Measurements from ENCODE around the gene PVALEF.
A peak's percentile ranks its signal among the peaks of the same experiment; 100 is the strongest.

Gene PVALEF

DNA sequence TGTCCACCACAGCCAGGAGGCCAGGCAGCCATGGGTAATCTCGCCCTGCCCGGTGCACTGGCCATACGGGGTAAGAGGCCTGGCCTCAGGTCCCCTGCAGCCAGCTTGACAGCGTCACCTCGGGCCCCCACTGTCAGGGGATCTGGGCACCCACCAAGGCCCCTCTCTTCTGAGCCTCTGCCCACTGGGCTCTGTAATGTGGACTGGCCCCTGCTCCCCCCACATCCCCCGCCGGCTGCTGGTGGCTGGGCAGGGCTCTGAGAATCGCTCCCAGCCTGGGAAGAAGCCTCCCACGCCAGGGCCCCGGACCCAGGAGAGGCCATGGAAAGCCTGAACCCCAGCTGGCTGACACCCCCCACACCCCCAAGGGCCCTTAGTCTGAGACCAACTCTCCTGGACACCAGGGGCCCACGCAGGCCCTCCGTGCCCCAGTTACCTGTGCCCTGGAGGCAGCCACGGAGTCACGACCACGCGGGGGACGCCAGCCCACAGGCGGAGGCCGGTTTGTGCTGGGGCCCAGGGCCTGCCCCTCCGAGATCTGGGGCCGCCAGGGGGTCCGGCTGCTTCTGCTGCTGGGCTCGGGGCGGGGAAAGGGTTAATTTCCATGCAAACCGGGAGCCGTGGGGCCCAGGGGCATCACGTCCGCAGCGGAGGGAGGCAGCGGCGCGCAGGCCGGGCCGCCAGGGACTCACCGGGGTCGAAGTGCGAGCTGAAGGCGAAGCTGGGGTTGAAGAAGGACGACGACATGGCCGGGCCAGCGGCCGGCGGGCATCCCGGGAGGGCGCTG lies at the start of gene PVALEF:
Gene PVALEF, plus strand, starts transcription at position 262 of the 787 bp plus-strand sequence. CDS start 15,720 bp downstream, outside the sequence.
- DNase-seq (ENCODE audit: low read depth), result no peak

DNA sequence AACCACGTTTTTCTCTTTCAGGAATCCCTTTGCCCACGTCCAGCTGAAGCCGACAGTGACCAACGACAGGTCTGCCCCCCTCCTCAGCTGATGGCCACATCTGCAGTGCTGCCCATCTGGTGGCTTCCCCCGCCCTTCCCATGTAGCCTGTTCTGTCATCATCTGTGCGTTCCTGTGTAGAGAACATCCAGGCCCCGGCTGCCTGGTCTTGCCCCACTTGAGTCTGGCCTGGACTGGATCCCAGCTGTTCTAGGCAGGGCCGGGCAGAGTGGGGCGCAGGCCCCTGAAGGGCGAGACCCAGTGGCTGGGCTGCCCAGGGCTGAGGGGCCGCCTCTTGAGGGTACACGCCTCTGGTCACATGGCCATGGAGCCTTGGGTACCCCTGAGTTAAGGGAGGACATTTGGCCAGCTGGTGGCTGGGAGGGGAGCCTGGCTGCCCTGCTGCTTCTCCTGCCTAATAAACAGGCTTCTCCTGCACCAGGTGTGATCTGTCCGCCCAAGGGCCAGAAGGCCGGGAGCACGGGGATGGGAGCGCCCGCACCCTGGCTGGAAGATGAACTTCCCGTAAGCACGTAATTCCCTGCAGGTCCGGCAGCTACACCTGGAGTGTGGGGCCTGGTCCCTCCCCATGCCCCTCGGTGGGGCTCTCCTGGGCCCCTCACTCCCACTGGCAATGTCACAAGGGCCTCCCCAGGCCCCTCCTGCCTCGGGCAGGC lies 49.4 kb upstream of the PVALEF start:
- DNase-seq (ENCODE audit: low read depth), result no peak

DNA sequence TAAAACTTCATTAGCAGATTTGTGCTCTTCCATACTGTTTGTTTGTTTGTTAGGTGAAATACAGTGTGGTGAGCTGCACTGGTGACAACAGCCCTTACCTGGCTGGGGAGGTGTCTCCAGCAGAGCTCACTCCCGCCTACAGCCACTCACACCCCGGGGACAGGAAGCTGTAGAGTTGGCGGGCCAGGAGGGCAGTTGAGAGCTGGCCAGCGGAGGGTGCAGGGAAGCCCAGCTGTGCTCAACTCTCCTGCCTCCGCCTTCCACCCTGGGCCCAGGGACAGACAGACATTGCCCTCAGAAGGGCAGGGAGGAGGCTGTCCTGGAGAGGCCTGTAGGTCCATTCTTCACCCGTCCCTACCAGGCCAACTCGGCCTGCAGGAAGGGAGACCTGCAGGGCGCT lies 48.6 kb upstream of the PVALEF start:
- no peak for DNase-seq (ENCODE audit: low read depth)

- no peak for DNase-seq (ENCODE audit: low read depth)
Observed at GRCh38 chr17:81117672-81118198, 47.6 kb upstream of the PVALEF start.

GRCh38 chr17:81118308-81119221 lies 46.7 kb upstream of the PVALEF start:
- DNase-seq (ENCODE audit: low read depth), result no peak

DNA sequence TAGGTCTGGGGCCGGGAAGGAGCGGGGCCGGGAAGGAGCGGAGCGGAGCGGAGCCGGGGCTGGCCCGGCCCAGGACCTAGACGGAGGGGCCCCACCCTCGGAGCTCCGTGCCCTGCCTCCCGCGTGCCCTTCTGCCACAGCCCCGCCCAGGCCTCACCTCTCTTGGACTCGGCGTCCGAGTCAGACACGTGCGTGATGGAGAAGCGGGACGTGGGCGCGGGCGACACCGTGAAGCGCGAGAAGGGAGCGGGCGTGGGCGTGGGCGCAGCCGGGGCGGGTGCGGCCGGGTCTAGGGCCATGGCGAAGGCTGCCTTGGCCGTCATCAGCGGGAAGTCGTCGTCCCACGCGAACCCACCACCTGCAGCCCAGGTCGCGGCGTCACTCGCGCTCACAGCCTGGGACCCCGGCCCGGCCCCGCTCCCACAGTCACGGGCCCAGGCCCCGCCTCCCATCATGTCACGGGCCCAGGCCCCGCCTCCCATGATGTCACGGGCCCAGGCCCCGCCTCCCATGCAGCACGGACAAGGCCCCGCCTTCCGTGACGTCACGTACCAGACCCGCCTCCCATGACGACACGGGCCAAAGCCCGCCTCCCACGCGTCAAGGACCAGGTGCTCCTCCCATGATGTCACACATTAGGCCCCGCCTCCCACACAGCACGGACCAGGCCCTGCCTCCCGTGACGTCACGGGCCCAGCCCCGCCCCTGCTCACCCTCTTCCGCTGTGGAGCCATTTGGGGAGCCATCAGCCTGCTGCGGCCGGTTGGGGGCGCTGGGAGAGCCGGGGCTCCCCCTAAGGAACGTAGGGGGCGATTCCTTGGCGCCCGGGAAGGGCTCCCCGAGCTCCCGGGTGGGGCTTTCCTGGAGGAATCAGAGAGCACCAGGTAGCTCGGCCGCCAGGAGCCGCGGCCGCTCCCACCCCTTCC lies 45.8 kb upstream of the PVALEF start:
- DNase-seq (ENCODE audit: low read depth), result peak; percentile 69

DNA sequence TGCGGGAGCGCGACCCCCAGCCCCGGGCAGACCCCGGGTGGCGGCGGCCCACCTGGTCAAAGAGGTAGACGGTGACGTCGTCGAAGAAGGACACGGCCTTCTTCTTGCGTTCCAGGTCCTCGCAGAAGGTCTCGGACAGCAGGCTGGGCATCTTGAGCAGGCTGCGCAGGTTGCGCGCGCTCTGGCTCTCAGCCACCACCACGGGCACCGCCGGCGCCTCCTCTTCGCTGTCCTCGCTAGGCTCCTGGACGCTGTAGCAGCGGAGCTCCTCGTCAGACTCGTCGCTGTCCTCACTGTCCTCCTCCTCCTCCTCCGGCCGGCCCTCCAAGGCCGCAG lies 45.2 kb upstream of the PVALEF start:
- DNase-seq (ENCODE audit: low read depth), result no peak

- no peak for DNase-seq (ENCODE audit: low read depth)
Observed at GRCh38 chr17:81120695-81121621, 44.3 kb upstream of the PVALEF start.

DNA sequence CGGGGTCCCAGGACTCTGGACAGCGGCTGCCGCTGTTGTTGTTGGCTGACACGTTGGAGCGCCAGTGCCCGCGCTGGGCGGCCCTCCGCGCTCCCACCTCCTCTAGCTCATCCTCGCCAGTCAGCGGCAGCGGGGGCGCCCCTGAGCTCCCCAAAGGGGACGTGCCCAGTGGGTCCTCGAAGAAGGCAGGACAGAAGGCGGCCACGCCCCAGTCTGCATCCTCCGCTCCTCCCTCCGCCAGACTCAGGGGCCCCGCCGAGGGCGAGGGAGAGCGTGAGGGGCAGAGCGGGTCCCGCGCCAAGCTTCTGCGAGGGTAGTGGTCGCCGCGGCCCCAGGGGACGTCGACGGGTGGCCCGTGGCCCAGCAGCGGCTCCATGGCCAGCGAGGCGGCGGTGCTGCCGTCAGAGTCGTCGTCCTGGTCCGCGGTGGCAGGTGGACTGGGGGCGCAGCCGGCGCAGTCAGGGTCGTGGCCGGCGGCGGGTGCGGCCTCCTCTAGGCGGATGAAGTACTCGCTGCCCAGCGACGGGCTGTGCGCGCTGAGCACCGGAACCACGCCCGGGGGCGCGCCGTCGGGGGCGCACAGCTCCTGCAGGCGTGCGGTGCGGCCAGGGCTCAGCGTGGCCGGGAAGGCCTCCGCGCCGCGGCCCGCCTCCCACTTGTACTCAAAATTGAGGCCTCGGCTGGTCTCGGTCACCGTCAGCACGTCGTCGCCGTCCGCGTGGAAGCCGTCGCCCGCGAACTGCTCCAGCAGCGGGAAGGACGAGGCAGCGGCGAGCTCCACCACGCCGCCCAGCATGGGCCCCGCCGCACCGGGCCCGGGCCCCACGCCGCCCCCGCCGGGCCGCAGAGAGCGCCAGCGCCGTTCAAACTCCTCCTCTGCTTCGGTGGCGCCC lies 43.2 kb upstream of the PVALEF start:
- no peak for DNase-seq (ENCODE audit: low read depth)

DNA sequence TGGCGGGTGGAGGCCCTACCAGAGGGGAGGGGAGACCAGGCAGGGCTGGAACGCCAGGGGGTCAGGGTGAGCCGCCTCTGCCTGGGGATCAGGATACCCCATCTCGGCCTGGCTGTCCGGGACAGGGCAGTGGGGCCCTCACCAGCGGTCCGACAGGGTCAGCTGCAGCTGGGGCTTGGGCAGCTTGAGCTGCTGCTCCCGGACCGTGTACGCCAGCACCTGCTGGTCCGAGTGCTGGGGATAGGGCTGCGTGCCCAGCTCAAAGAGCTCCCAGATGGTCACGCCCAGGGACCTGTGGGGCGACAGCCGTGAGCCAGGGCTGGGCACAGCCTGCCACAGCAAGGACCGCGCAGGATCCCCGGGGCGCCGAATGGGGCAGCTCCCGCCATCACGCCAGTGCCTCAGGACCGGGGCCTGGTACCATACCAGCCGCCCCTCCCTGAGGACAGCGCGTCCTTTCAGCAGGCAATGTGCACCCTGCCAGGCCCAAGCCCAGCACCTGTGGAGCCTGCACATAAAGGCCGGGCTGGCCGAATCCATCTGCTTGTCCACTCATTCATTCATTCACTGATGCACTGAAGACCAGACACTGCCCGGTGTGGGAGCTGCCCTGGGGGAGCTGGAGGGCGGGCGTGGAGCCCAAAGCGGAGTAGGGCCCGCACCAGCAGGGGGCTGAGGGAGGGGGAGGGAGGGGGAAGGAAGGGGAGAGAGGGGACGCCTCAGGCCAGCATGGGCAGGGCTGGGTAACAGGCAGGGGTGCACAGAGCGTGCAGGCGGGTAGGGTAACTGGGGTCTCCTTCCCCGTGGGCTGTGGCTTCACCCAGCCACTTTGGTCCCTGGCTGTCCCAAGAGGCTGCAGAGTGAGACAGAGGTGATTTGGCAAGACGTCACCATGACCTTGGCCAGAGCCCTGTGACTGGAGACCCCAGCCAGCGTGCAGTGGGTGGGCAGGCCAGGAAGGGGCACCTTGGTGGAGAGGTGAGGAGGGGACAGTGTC lies 42.0 kb upstream of the PVALEF start:
- no peak for DNase-seq (ENCODE audit: low read depth)

GRCh38 chr17:81124377-81124776 lies 40.9 kb upstream of the PVALEF start:
- no peak for DNase-seq (ENCODE audit: low read depth)

- DNase-seq (ENCODE audit: low read depth), result no peak
Observed at GRCh38 chr17:81125573-81126081, 39.7 kb upstream of the PVALEF start.

GRCh38 chr17:81126281-81127132 lies 38.8 kb upstream of the PVALEF start:
- no peak for DNase-seq (ENCODE audit: low read depth)

GRCh38 chr17:81127133-81127455 lies 38.2 kb upstream of the PVALEF start:
- no peak for DNase-seq (ENCODE audit: low read depth)

DNA sequence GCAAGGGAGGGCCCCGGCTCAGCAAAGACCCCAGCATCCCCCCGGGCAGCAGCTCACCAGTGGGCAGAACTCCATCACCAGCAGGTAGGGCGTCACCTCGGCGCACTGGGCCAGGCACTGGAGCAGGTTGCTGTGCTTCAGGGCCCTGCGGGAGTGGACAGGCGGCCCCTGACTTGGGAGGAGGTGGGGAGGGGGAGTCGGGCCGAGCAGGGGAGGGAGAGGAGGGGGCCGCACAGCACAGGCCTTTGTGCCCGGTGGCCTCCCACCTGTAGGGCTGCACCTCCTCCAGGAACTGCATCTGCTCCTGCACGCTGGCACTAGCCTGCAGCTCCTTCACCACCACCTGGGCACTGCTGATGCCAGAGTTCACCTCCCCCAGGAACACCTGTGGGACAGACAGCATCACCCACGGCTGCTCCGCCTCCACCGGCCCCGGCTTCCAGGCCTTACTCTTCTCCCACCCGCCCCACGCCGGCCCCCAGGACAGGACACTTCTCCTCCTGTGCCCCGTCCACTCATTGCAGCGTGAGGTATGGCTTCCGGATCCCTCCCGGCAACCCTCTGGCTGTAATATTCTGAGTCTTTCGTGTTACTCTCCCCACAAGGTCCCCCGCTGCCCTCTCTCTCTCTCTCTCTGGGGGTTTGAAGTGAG lies 37.7 kb upstream of the PVALEF start:
- no peak for DNase-seq (ENCODE audit: low read depth)

GRCh38 chr17:81128338-81128737 lies 37.0 kb upstream of the PVALEF start:
- DNase-seq (ENCODE audit: low read depth), result no peak
